GM19328 (cell line): ENCODE measurements around the gene GM2A.

ENCODE experiments used
- ATAC-seq: cut with Tn5 transposase; IDR thresholded peaks from one replicate; pipeline ENCODE4 v1.9.1; 2021; ENCODE audit warnings: mild to moderate bottlenecking, moderate library complexity; ENCODE audit not compliant: unreplicated experiment

The GM2A gene

GRCh38 chr5:151252762-151253604, at the start of gene GM2A:
Gene GM2A (plus strand): TSS chr5:151253185. CDS start chr5:151253217, 32 bp downstream.
- ATAC-seq, result peak; percentile 79

GRCh38 chr5:151204051-151204450, 48.9 kb upstream of the GM2A start:
- no peak for ATAC-seq

GRCh38 chr5:151205411-151205810, 47.6 kb upstream of the GM2A start:
- no peak for ATAC-seq

GRCh38 chr5:151208481-151208914, 44.5 kb upstream of the GM2A start:
- no peak for ATAC-seq

GRCh38 chr5:151212406-151212798, 40.6 kb upstream of the GM2A start:
- no peak for ATAC-seq

GRCh38 chr5:151213803-151214613, 39.0 kb upstream of the GM2A start:
- peak; percentile 69 for ATAC-seq

- peak; percentile 49 for ATAC-seq
Observed at GRCh38 chr5:151214614-151215545, 38.1 kb upstream of the GM2A start.

- ATAC-seq, result no peak
Observed at GRCh38 chr5:151215546-151215880, 37.5 kb upstream of the GM2A start.

- ATAC-seq, result no peak
Observed at GRCh38 chr5:151216781-151217180, 36.2 kb upstream of the GM2A start.

- no peak for ATAC-seq
Observed at GRCh38 chr5:151218177-151218576, 34.8 kb upstream of the GM2A start.

GRCh38 chr5:151219138-151219537, 33.8 kb upstream of the GM2A start:
- ATAC-seq, result no peak

GRCh38 chr5:151219789-151220188, 33.2 kb upstream of the GM2A start:
- no peak for ATAC-seq

- ATAC-seq, result no peak
Observed at GRCh38 chr5:151221574-151221973, 31.4 kb upstream of the GM2A start.

GRCh38 chr5:151222054-151222789, 30.8 kb upstream of the GM2A start:
- no peak for ATAC-seq

GRCh38 chr5:151222790-151223446, 30.1 kb upstream of the GM2A start:
- peak; percentile 62 for ATAC-seq

- peak; percentile 63 for ATAC-seq
Observed at GRCh38 chr5:151223447-151224264, 29.3 kb upstream of the GM2A start, which contains the start of gene CCDC69. Gene CCDC69 (minus strand): TSS chr5:151224092. CDS start chr5:151223970, 122 bp downstream.

- peak; percentile 43 for ATAC-seq
Observed at GRCh38 chr5:151224372-151224771, 28.6 kb upstream of the GM2A start.

GRCh38 chr5:151225071-151225470, 27.9 kb upstream of the GM2A start:
- ATAC-seq, result no peak

GRCh38 chr5:151225475-151225874, 27.5 kb upstream of the GM2A start:
- ATAC-seq, result no peak
